GM21381 (cell line): ENCODE results near the gene NPHS1.
"Not testable (repeated sequence)": the region's sequence is repeated elsewhere in the genome, so short reads cannot be mapped to it uniquely, and the experiment has no call there.

Experiments used
- ATAC-seq: cut with Tn5 transposase; IDR thresholded peaks from one replicate; pipeline ENCODE4 v1.9.1; 2021; ENCODE audit warnings: mild to moderate bottlenecking, moderate library complexity; ENCODE audit not compliant: unreplicated experiment

NPHS1 gene

GRCh38 chr19:35816262-35816661 lies 36.0 kb downstream of the NPHS1 start:
- ATAC-seq: no peak

DNA sequence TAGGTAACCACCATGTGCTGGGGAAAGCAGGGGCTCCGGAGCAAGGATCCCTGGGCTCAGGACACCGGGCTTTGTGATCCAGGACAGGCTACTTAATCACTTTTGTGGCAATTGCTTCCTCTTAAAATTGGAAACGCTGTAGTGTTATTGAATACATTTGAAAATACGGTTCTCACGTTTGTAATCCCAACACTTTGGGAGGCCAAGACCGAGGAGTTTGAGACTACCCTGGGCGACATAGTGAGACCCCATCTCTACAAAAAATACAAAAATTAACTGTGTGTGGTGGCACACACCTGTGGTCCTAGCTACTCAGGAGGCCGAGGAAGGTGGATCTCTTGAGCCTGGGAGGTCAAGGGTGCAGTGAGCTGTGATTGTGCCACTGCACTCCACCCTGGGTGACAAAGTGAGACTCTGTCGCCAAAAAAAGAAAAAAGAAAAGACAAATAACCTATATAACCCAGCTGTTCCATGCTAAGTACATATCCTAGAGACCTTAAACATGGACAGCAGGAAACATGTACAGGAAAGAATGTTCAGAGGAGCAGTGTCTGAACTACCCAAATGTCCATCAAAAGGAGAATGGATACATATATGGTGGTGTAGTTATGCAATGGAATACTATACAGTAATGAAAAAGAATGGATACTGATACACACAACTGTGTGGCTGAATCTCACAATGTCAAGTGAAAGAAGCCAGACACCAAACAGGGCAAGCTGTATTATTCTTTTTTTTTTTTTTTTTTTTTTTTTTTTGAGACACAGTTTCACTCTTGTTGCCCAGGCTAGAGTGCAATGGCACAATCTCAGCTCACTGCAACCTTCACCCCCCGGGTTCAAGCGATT lies 39.0 kb downstream of the NPHS1 start:
- ATAC-seq: no peak

- no peak for ATAC-seq
Measured at GRCh38 chr19:35812220-35813042, 39.9 kb downstream of the NPHS1 start, which contains the start of gene PRODH2. PRODH2 (minus strand) TSS chr19:35812845; CDS start chr19:35812805, 40 bp downstream.

GRCh38 chr19:35811317-35812219 lies 40.7 kb downstream of the NPHS1 start:
- no peak for ATAC-seq

DNA sequence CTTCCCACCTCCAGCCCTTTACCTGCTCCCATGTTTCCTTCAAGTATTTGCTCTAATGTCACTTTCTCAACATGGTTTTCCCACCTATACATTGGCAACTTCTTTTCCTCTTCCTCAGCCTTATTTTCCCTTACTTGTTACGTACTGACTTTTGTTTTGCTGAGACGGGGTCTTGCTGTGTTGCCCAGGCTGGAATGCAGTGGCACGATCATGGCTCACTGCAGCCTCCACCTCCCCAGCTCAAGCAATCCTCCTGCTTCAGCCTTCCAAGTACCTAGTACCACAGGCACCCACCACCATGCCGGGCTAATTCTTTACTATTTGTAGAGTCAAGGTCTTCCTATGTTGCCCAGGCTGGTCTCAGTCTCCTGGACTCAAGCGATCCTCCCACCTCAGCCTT lies 44.7 kb downstream of the NPHS1 start:
- ATAC-seq: no peak

DNA sequence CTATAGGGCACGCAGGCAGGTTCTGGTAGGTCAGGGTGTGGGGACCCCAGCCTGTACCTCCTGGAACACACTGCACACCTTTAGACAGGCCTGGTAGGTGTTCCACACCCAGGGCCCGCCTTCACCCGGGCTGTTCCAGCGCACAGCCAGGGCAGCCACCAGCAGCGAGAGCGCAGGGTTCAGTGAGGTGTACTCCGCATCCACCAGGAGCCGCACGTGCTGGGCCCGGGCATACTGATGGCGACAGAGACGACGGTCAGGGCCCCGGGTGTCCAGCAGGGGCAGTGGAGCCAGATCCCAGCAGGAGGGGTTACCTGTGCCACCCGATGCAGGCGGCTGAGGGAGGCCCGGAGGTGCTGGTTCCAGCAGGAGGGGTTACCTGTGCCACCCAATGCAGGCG lies 45.7 kb downstream of the NPHS1 start:
- ATAC-seq: no peak

GRCh38 chr19:35805526-35806102 lies 46.7 kb downstream of the NPHS1 start:
- no peak for ATAC-seq

DNA sequence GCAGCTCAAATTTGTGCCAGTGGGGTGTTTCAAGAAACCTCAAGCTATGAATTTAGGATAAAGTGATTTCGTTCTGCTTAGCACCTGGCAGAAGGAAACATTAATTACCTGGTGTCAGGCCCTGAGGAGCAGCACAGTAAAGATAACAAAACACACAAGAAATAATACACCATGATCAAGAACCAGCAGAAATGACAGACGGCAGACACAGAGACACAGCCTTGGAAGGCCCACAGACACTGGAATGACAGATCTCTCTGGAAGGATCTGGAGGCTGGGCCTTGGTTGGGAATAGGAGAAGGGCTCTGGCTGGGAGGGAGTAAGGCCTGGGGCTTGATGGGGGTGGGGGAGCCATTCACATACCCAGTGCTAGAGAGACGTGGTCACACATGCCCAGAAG lies 50.5 kb downstream of the NPHS1 start:
- ATAC-seq: no peak

- no peak for ATAC-seq
Measured at GRCh38 chr19:35797663-35798062, 54.6 kb downstream of the NPHS1 start.

DNA sequence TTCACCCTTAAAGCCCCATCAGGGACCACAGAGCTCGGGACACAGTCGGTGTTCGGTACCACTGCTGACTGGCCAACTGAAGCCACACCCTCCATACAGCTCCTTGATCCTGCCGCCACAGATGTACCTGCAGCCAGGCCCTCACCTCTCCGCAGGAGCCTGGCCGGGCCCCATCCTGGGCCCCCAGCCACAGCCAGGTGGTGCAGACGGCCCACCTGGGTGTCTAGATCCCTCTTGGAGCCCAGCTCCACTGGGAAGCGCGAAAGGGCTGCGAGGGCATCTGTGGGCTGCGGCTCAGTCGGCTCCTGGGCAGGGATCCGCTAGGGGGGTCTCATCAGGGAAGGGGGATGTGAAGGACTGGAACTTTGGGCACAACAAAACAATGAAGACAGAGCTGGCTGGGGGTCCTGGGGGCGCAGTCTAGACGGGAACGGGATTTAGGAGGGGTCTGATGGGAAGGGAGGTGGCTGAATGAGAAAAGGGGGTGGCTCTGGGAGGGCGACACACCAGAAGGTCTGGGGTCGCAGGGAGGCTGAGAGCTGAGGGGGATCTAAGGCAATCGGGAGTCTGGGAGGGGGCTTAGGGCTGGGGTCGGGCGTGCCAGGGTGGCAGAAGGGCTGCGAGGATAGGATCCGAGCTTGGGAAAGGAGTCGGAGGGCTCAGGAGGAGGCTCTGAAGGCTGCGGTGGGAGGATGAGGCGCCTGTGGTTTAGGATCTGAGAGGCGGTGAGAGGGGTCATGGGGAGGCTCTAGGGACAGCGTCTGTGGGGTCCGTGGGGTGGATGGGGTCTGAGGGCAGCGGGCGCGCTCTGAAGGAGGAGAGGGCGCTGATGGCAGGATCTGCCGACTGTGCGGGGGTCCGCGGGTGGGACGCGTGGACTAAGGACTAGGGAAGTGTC lies 55.4 kb downstream of the NPHS1 start:
- ATAC-seq: no peak

GRCh38 chr19:35795564-35795963 lies 56.7 kb downstream of the NPHS1 start:
- ATAC-seq: not testable (repeated sequence)

DNA sequence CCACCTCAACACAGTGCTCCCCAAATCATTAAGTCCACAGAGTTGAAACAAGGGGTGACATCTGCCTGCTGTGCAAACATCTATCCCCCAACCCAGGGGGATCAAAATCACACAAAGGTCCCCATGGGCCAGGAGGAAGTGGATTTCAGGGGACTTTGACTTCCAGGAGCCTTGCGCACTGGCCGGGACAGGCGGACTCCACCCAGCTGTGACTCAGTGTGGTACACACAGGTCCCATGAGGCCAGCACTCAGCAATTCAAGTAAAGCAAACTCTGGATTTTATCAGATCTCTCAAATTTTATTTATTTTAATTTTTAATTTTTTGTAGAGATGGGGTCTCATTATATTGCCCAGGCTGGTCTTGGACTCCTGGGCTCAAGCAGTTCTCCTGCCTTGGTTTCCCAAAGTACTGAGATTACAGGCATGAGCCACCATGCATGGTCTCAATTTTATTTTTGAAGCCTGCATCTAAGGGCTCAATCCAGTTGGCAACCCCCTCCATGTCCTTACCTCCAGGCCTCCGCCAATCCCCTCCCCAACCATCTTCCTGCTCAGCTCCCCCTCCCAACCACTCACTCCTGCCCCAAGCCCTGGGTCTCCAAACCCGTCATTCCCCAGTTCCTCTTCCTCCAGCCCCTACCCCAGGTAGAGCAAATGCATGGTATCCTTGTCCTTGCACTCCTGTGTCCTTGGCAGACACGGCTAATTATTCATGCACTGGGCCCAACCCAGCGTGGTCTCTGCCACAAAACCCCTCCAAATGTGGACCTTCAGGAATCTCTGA lies 58.7 kb downstream of the NPHS1 start:
- ATAC-seq: no peak

- ATAC-seq: no peak
Measured at GRCh38 chr19:35792888-35793287, 59.4 kb downstream of the NPHS1 start.

DNA sequence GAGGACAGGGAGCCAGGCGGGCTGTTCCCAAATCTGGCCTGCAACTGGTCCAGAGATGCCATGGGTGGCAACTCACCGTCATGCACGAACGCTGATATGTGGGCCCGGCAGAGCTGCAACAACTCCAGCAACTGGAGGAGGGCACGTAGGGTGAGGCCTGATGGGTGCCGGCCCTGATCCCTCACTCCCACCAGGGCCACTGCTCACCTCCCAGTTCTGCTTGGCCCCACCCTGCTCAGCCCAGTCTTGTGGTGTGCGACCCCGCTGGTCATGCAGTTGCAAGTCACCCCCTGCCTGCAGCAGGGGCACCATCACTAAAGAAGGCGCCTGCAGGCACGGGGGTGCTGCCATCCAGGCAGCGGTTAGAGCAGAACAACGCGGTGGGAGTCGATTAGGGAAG lies 60.0 kb downstream of the NPHS1 start:
- no peak for ATAC-seq

GRCh38 chr19:35791814-35792279 lies 60.5 kb downstream of the NPHS1 start:
- ATAC-seq: no peak

DNA sequence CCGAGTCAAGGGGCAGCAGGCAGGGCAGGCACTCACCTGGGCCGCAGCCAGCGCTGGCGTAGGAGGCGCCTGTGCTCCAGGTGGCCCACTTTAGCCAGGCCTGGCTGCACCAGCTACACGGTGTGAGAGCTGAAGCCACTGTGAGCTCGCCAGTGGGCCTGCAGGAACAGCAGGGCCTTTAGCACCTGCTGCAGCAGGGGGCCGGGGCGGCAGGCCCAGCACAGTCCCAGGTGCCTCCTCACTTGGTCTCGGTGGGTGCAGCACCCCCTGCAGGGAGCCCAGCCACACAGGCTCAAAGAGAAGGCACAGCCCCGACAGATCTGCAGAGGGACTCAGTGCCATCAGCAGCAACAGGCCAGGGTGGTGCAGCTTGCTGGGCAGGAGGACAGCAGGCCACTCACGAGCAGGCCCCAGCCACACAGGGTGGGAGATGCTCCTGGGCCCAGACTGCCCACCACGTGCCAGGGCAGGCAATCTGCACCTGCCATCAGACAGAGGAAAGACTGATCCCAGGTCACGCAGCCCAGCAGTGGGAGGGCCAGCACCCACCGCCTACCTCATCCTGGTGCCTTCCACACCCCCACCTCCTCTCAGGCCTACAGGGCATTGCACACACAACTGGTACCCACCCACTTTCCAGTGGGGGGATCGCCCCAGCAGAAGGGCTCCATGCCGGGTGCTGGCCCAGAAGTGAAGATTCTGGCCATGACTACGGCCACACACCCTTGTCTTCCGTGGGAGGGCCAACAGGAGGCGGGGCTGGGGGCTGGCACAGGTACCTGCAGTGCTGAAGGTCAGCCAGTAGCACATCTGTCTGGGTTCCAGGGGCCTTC lies 61.1 kb downstream of the NPHS1 start:
- no peak for ATAC-seq

GRCh38 chr19:35789978-35790944 lies 62.0 kb downstream of the NPHS1 start:
- ATAC-seq: no peak
